HEK293T (cell line): ENCODE data around the gene ADK.

ENCODE experiments used
- BHLHE40 ChIP-seq: fragments of 450-650 bp; IDR thresholded peaks from 2 replicates; pipeline ENCODE4 v1.6.1; 2016; ENCODE audit warnings: mild to moderate bottlenecking, moderate library complexity, borderline replicate concordance
- CTBP1 ChIP-seq: fragments of 450-650 bp; IDR thresholded peaks from 2 replicates; pipeline ENCODE4 v1.6.1; 2016; ENCODE audit warnings: borderline replicate concordance
- FOXK2 ChIP-seq: fragments of 450-650 bp; IDR thresholded peaks from 2 replicates; pipeline ENCODE4 v1.6.1; 2016; ENCODE audit warnings: mild to moderate bottlenecking
- PKNOX1 ChIP-seq: fragments of 450-650 bp; IDR thresholded peaks from 2 replicates; pipeline ENCODE4 v1.6.1; 2016
- SP1 ChIP-seq: fragments of 450-650 bp; IDR thresholded peaks from 2 replicates; pipeline ENCODE4 v1.6.1; 2017
- SUZ12 ChIP-seq: fragments of 450-650 bp; IDR thresholded peaks from 2 replicates; pipeline ENCODE4 v1.6.1; 2016; ENCODE audit warnings: mild to moderate bottlenecking
- ZNF384 ChIP-seq: fragments of 450-650 bp; IDR thresholded peaks from 2 replicates; pipeline ENCODE4 v1.6.1; 2016

GRCh38 chr10:74480778-74481177 lies 329.8 kb downstream of the ADK start:
- TF ChIP-seq CTBP1 (no peak), PKNOX1 (no peak), SP1 (no peak), BHLHE40 (no peak), ZNF384 (no peak), FOXK2 (no peak), SUZ12 (no peak)
